ENCODE data around the gene WDR81.

Gene WDR81

GRCh38 chr17:1742371-1743087 lies 18.0 kb downstream of the WDR81 start, which contains the start of gene SERPINF2:
TSS of gene SERPINF2 (plus strand) at chr17:1742871. CDS start at chr17:1744996, 2,125 bp downstream.
- no peak for TF ChIP-seq CTCF (IDR thresholded peaks at IDR 0.05; ENCODE audit: control insufficient read depth, extremely low read depth, insufficient read depth)
- no peak within 1 kb of the TSS for H3K4me3 ChIP-seq (ENCODE audit: low read depth, low read length)
- no peak for DNase-seq (ENCODE audit: low read depth)

- no peak for DNase-seq (ENCODE audit: low read depth)
- H3K4me3 ChIP-seq (ENCODE audit: low read depth, low read length) = no peak overlapping the region
- TF ChIP-seq CTCF (IDR thresholded peaks at IDR 0.05; ENCODE audit: control insufficient read depth, extremely low read depth, insufficient read depth) = no peak
Measured at GRCh38 chr17:1743088-1743439, 18.6 kb downstream of the WDR81 start.

GRCh38 chr17:1744551-1745512 lies 20.3 kb downstream of the WDR81 start:
- H3K4me3 ChIP-seq (ENCODE audit: low read depth, low read length) = no peak overlapping the region
- no peak for DNase-seq (ENCODE audit: low read depth)
- TF ChIP-seq CTCF (IDR thresholded peaks at IDR 0.05; ENCODE audit: control insufficient read depth, extremely low read depth, insufficient read depth) = no peak

- no peak for DNase-seq (ENCODE audit: low read depth)
- H3K4me3 ChIP-seq (ENCODE audit: low read depth, low read length) = no peak overlapping the region
- no peak for TF ChIP-seq CTCF (IDR thresholded peaks at IDR 0.05; ENCODE audit: control insufficient read depth, extremely low read depth, insufficient read depth)
Measured at GRCh38 chr17:1745513-1746020, 21.1 kb downstream of the WDR81 start.

GRCh38 chr17:1746975-1747543 lies 22.6 kb downstream of the WDR81 start:
- DNase-seq (ENCODE audit: low read depth) = no peak
- TF ChIP-seq CTCF (IDR thresholded peaks at IDR 0.05; ENCODE audit: control insufficient read depth, extremely low read depth, insufficient read depth) = no peak
- H3K4me3 ChIP-seq (ENCODE audit: low read depth, low read length) = no peak overlapping the region

GRCh38 chr17:1750628-1751027 lies 26.1 kb downstream of the WDR81 start:
- no peak for TF ChIP-seq CTCF (IDR thresholded peaks at IDR 0.05; ENCODE audit: control insufficient read depth, extremely low read depth, insufficient read depth)
- no peak overlapping the region for H3K4me3 ChIP-seq (ENCODE audit: low read depth, low read length)
- no peak for DNase-seq (ENCODE audit: low read depth)

Measured in LNCaP clone FGC (cell line).